Stomach (tissue), 9 donors: Measurements from ENCODE around the gene SPDYE6. TPM values are rescaled to one million over a fixed set of nuclear protein-coding genes. Genes with fewer than 3 reads are reported as not detected.

Experiments used
- DNase-seq, 2 donors: peaks; one replicate each; pipeline versions ENCODE4 v3.0.0 to v3.0.0-alpha.2; 2013 to 2019
- H3K27ac ChIP-seq, 5 donors: fragments of 200-600 bp in 4 of 5; sonication (generic) in 4 of 5; one replicate each; pipeline ENCODE4 v1.5.1; 2013 to 2019; ENCODE audit warnings: mild to moderate bottlenecking in 1 of 5, moderate library complexity in 1 of 5
- H3K27me3 ChIP-seq, 3 donors: fragments of 200-600 bp; sonication (generic); one replicate each; pipeline ENCODE4 v1.5.1; 2017 to 2019; ENCODE audit warnings: mixed run types in 1 of 3
- H3K36me3 ChIP-seq, 4 donors: fragments of 200-600 bp; sonication (generic); 1 replicate in 3 of 4; 2 replicates in 1 of 4; pipeline ENCODE4 v1.5.1; 2016 to 2019
- H3K4me1 ChIP-seq, 4 donors: fragments of 200-600 bp; sonication (generic); one replicate each; pipeline ENCODE4 v1.5.1; 2016 to 2019
- H3K4me3 ChIP-seq, 4 donors: fragments of 200-600 bp; sonication (generic) in 3 of 4; one replicate each; pipeline ENCODE4 v1.5.1; 2016 to 2019; ENCODE audit warnings: mild to moderate bottlenecking in 1 of 4
- H3K9me3 ChIP-seq, 4 donors: fragments of 200-600 bp; sonication (generic); one replicate each; pipeline ENCODE4 v1.5.1; 2016 to 2019
- CTCF ChIP-seq, 7 experiments: fragments of 450-650 bp in 4 of 7; fragments of 200-600 bp in 3 of 7; sonication (generic) in 3 of 7; IDR thresholded peaks; one replicate each; pipeline ENCODE4 v1.5.1; 2016 to 2019; ENCODE audit warnings: antibody characterized with exemption in 7 of 7, control low read depth in 2 of 7, mild to moderate bottlenecking in 1 of 7
- EP300 ChIP-seq: sonication (generic); formaldehyde crosslinking; IDR thresholded peaks from one replicate; pipeline ENCODE4 v1.6.1; 2017; ENCODE audit warnings: antibody characterized with exemption
- POLR2A ChIP-seq, 4 donors: fragments of 450-650 bp; IDR thresholded peaks; one replicate each; pipeline ENCODE4 v1.6.1; 2016; ENCODE audit warnings: antibody characterized with exemption in 4 of 4, control low read depth in 2 of 4, mild to moderate bottlenecking in 1 of 4, moderate library complexity in 1 of 4
- POLR2AphosphoS5 ChIP-seq, 3 donors: sonication (generic); formaldehyde crosslinking; IDR thresholded peaks; one replicate each; pipeline ENCODE4 v1.6.1; 2016; ENCODE audit warnings: antibody characterized with exemption in 3 of 3
- WGBS, 5 donors: extraction: QIAGEN DNeasy Blood & Tissue Kit in 3 of 5; methylation state at CpG; one replicate each; pipeline versions ENCODE4 v1.1.5 to v1.1.7; 2013 to 2018; 5-methylcytosine and 5-hydroxymethylcytosine counted together
- intact Hi-C: fragments of 100-400 bp; cut with DNase I; formaldehyde crosslinking; loops from one replicate; pipeline ENCODE4 v1.15.1; 2023; ENCODE audit warnings: low total_unique reads
- polyA plus RNA-seq, 3 donors: library from polyadenylated mRNA; stranded (reverse); fragments of 200-250 nt; gene quantifications; one replicate each; pipeline ENCODE4 v1.2.3, GENCODE V29; 2013
- total RNA-seq, 5 donors: library from RNA; depleted of rRNA; stranded (reverse); fragments of >200 nt; gene quantifications; one replicate each; pipeline versions ENCODE4 v1.1.0 to v1.2.3, GENCODE V29; 2014 to 2016
- donor health status: healthy with polysubstance abuse.
- donor health status: Bipolar disorder and iron deficiency.
- donor health status: healthy.

The SPDYE6 gene
- total and polyA plus RNA-seq, 8 donors: not detected

- Histone ChIP-seq H3K27ac (no peak overlapping the region), H3K27me3 (no peaks in the 10 kb centered on the region), H3K4me1 (peaks cover 6 to 31% (median 24%) of the 10 kb centered on the region in 4 donors), H3K36me3 (peaks cover 26 to 60% (median 49%) of the 10 kb centered on the region in 4 donors), H3K4me3 (no peak overlapping the region), H3K9me3 (no peaks in the 10 kb centered on the region)
- TF ChIP-seq POLR2A (IDR thresholded peaks at IDR 0.05) (no peak), POLR2AphosphoS5 (IDR thresholded peaks at IDR 0.05) (no peak), CTCF (IDR thresholded peaks at IDR 0.05) (no peak), EP300 (no peak)
- DNase-seq: no peak
- intact Hi-C loops: no loop called here
- WGBS, 5 donors: 91 to 98% (median 95%) methylated on average over 8 of the region's 8 CpGs
These were observed 42.3 kb upstream of the SPDYE6 start for GRCh38 chr7:102398543-102398942.

- H3K36me3 ChIP-seq: peaks cover 15 to 54% (median 44%) of the 10 kb centered on the region in 4 donors
- peaks cover 6 to 31% (median 24%) of the 10 kb centered on the region in 4 donors for H3K4me1 ChIP-seq
- no peaks in the 10 kb centered on the region for H3K9me3 ChIP-seq
- TF ChIP-seq POLR2AphosphoS5 (IDR thresholded peaks at IDR 0.05): no peak
- no peak for TF ChIP-seq POLR2A (IDR thresholded peaks at IDR 0.05)
- TF ChIP-seq CTCF (IDR thresholded peaks at IDR 0.05): no peak
- no peak for DNase-seq
- intact Hi-C loops: no loop called here
- H3K27me3 ChIP-seq: no peaks in the 10 kb centered on the region
- 0 to 1% (median 1%) methylated on average over 12 of the region's 12 CpGs for WGBS, 5 donors
- peak overlapping the region; percentile 77 to 96 (median 94) for H3K4me3 ChIP-seq
- peak overlapping the region; percentile 78 to 87 (median 85) for H3K27ac ChIP-seq
These were observed 40.4 kb upstream of the SPDYE6 start for GRCh38 chr7:102396710-102397019.

GRCh38 chr7:102395873-102396709, 39.8 kb upstream of the SPDYE6 start, which contains the start of gene PRKRIP1:
TSS of gene PRKRIP1 (plus strand) at chr7:102396363. CDS start at chr7:102396412, 49 bp downstream.
- Histone ChIP-seq H3K36me3 (peaks cover 15 to 49% (median 39%) of the 10 kb centered on the region in 4 donors), H3K27me3 (no peaks in the 10 kb centered on the region), H3K27ac (peak within 1 kb of the TSS; percentile 78 to 87 (median 85)), H3K4me1 (peaks cover 6 to 31% (median 24%) of the 10 kb centered on the region in 4 donors), H3K4me3 (peak within 1 kb of the TSS; percentile 77 to 96 (median 94)), H3K9me3 (no peaks in the 10 kb centered on the region)
- 0 to 1% (median 0%) methylated on average over 21 to 57 of the region's 59 CpGs for WGBS, 5 donors
- TF ChIP-seq CTCF (IDR thresholded peaks at IDR 0.05) (no peak), POLR2AphosphoS5 (IDR thresholded peaks at IDR 0.05) (peak; percentile 3 to 75 (median 41))
- peak; percentile 84 to 96 for DNase-seq
- intact Hi-C loops: no loop called here

- intact Hi-C loops: no loop called here
- peak overlapping the region; percentile 78 to 87 (median 85) for H3K27ac ChIP-seq
These were observed 39.3 kb upstream of the SPDYE6 start for GRCh38 chr7:102395592-102395872.

More at GRCh38 chr7:102395592-102395872, 39.3 kb upstream of the SPDYE6 start:
- H3K4me1 ChIP-seq: peaks cover 6 to 34% (median 26%) of the 10 kb centered on the region in 4 donors
- no peaks in the 10 kb centered on the region for H3K27me3 ChIP-seq
- H3K36me3 ChIP-seq: peaks cover 11 to 44% (median 33%) of the 10 kb centered on the region in 4 donors
- H3K4me3 ChIP-seq: peak overlapping the region; percentile 77 to 96 (median 94)
- DNase-seq: no peak
- WGBS, 5 donors: 5 to 12% (median 7%) methylated on average over 9 of the region's 9 CpGs
- no peaks in the 10 kb centered on the region for H3K9me3 ChIP-seq
- no peak for TF ChIP-seq CTCF (IDR thresholded peaks at IDR 0.05)
